EH (cell line): ENCODE measurements around the gene MRTFA.

Experiments used
- DNase-seq: peaks from one replicate; pipeline ENCODE4 v3.0.0-alpha.2; 2015; ENCODE audit warnings: low read depth

The MRTFA gene

GRCh38 chr22:40491990-40492631 is 144.4 kb downstream of the MRTFA start:
- DNase-seq, result peak; percentile 60

- peak; percentile 50 for DNase-seq
Observed at GRCh38 chr22:40487663-40488249, 148.8 kb downstream of the MRTFA start.

- no peak for DNase-seq
Observed at GRCh38 chr22:40486962-40487602, 149.4 kb downstream of the MRTFA start.

- peak; percentile 59 for DNase-seq
Observed at GRCh38 chr22:40485813-40486667, 150.5 kb downstream of the MRTFA start.

- DNase-seq, result peak; percentile 59
Observed at GRCh38 chr22:40484906-40485669, 151.4 kb downstream of the MRTFA start.

GRCh38 chr22:40482886-40483285 is 153.6 kb downstream of the MRTFA start:
- DNase-seq, result no peak

- peak; percentile 26 for DNase-seq
Observed at GRCh38 chr22:40482391-40482790, 154.1 kb downstream of the MRTFA start.

- no peak for DNase-seq
Observed at GRCh38 chr22:40480996-40481395, 155.5 kb downstream of the MRTFA start.

- DNase-seq, result peak; percentile 41
Observed at GRCh38 chr22:40479887-40480538, 156.5 kb downstream of the MRTFA start.

- no peak for DNase-seq
Observed at GRCh38 chr22:40479126-40479800, 157.3 kb downstream of the MRTFA start.

- no peak for DNase-seq
Observed at GRCh38 chr22:40478338-40479125, 158.0 kb downstream of the MRTFA start.

GRCh38 chr22:40477683-40478337 is 158.7 kb downstream of the MRTFA start:
- DNase-seq, result no peak

GRCh38 chr22:40476341-40476740 is 160.2 kb downstream of the MRTFA start:
- DNase-seq, result no peak

- no peak for DNase-seq
Observed at GRCh38 chr22:40473703-40474102, 162.8 kb downstream of the MRTFA start.

- DNase-seq, result peak; percentile 38
Observed at GRCh38 chr22:40472579-40472978, 163.9 kb downstream of the MRTFA start.

- DNase-seq, result no peak
Observed at GRCh38 chr22:40472051-40472450, 164.5 kb downstream of the MRTFA start.

GRCh38 chr22:40469181-40469580 is 167.3 kb downstream of the MRTFA start:
- no peak for DNase-seq

GRCh38 chr22:40468616-40469015 is 167.9 kb downstream of the MRTFA start:
- no peak for DNase-seq

- no peak for DNase-seq
Observed at GRCh38 chr22:40466976-40467375, 169.5 kb downstream of the MRTFA start.
